Liver (tissue), 9 donors: ENCODE measurements around the gene TOP2A. TPM values are rescaled to one million over a fixed set of nuclear protein-coding genes. Genes with fewer than 3 reads are reported as not detected.
A peak's percentile ranks its signal among the peaks of the same experiment; 100 is the strongest.

Experiments
- DNase-seq: peaks from one replicate; pipeline ENCODE4 v3.0.0-alpha.2; 2017; ENCODE audit warnings: low spot score
- H3K27ac ChIP-seq, 2 donors: one replicate each; pipeline ENCODE4 v1.7.0; 2013; ENCODE audit warnings: inconsistent platforms in 2 of 2, low read length in 2 of 2, control low read depth in 1 of 2, low read depth in 1 of 2, mild to moderate bottlenecking in 1 of 2
- H3K27me3 ChIP-seq, 4 donors: one replicate each; pipeline versions ENCODE4 v1.6.1 to v1.7.0; 2013; ENCODE audit warnings: low read length in 3 of 4, inconsistent platforms in 1 of 4, mild to moderate bottlenecking in 1 of 4, moderate library complexity in 1 of 4; ENCODE audit not compliant: control insufficient read depth in 4 of 4, insufficient read depth in 4 of 4
- H3K36me3 ChIP-seq, 4 donors: one replicate each; pipeline versions ENCODE4 v1.6.1 to v1.7.0; 2013; ENCODE audit warnings: low read length in 3 of 4, mild to moderate bottlenecking in 3 of 4, low read depth in 1 of 4, moderate library complexity in 1 of 4; ENCODE audit not compliant: control insufficient read depth in 4 of 4, insufficient read depth in 3 of 4
- H3K4me1 ChIP-seq, 4 donors: one replicate each; pipeline versions ENCODE4 v1.6.1 to v1.7.0; 2013; ENCODE audit warnings: low read length in 3 of 4, mild to moderate bottlenecking in 3 of 4, moderate library complexity in 1 of 4; ENCODE audit not compliant: control insufficient read depth in 4 of 4, insufficient read depth in 4 of 4
- H3K4me3 ChIP-seq, 3 donors: one replicate each; pipeline versions ENCODE4 v1.6.1 to v1.7.0; 2013; ENCODE audit warnings: low read length in 3 of 3, control low read depth in 1 of 3, low read depth in 1 of 3, mild to moderate bottlenecking in 1 of 3
- H3K9ac ChIP-seq, 2 donors: one replicate each; pipeline ENCODE4 v1.7.0; 2013; ENCODE audit warnings: low read length in 2 of 2, mild to moderate bottlenecking in 2 of 2, moderate library complexity in 2 of 2, control low read depth in 1 of 2, low read depth in 1 of 2
- H3K9me3 ChIP-seq, 4 donors: one replicate each; pipeline versions ENCODE4 v1.6.1 to v1.7.0; 2013; ENCODE audit warnings: low read length in 3 of 4; ENCODE audit not compliant: control insufficient read depth in 4 of 4
- ATF3 ChIP-seq: IDR thresholded peaks from 2 replicates; pipeline ENCODE4 v1.6.1; 2016; ENCODE audit warnings: antibody characterized with exemption
- CTCF ChIP-seq: fragments of 150-350 bp; IDR thresholded peaks from 2 replicates; pipeline ENCODE4 v1.5.1; 2017; ENCODE audit warnings: improper control_type of control experiment, low read depth, low read length; ENCODE audit not compliant: missing input control
- EGR1 ChIP-seq, 2 donors: IDR thresholded peaks; 2 replicates each; pipeline ENCODE4 v1.6.1; 2016 to 2018; ENCODE audit warnings: antibody characterized with exemption in 2 of 2, low read depth in 2 of 2
- FOXA1 ChIP-seq: IDR thresholded peaks from 2 replicates; pipeline ENCODE4 v1.6.1; 2016; ENCODE audit warnings: antibody characterized with exemption
- FOXA2 ChIP-seq: IDR thresholded peaks from 2 replicates; pipeline ENCODE4 v1.6.1; 2016; ENCODE audit warnings: antibody characterized with exemption
- GABPA ChIP-seq, 2 donors: IDR thresholded peaks in 1 of 2; conservative IDR thresholded peaks in 1 of 2; 2 replicates each; pipeline ENCODE4 v1.6.1; 2016; ENCODE audit warnings: antibody characterized with exemption in 2 of 2, mild to moderate bottlenecking in 1 of 2, moderate library complexity in 1 of 2
- HNF4A ChIP-seq, 2 donors: conservative IDR thresholded peaks; 2 replicates each; pipeline ENCODE4 v1.6.1; 2016; ENCODE audit warnings: antibody characterized with exemption in 2 of 2, mild to moderate bottlenecking in 2 of 2
- HNF4G ChIP-seq: IDR thresholded peaks from 2 replicates; pipeline ENCODE4 v1.6.1; 2016; ENCODE audit warnings: antibody characterized with exemption
- JUND ChIP-seq, 2 donors: IDR thresholded peaks; 2 replicates each; pipeline ENCODE4 v1.6.1; 2016; ENCODE audit warnings: antibody characterized with exemption in 2 of 2
- MAX ChIP-seq: IDR thresholded peaks from 2 replicates; pipeline ENCODE4 v1.6.1; 2016; ENCODE audit warnings: antibody characterized with exemption
- NR2F2 ChIP-seq: IDR thresholded peaks from 2 replicates; pipeline ENCODE4 v1.6.1; 2016; ENCODE audit warnings: antibody characterized with exemption
- RAD21 ChIP-seq, 2 donors: IDR thresholded peaks; 2 replicates each; pipeline ENCODE4 v1.6.1; 2016; ENCODE audit warnings: antibody characterized with exemption in 2 of 2, mild to moderate bottlenecking in 2 of 2
- REST ChIP-seq: IDR thresholded peaks from 2 replicates; pipeline ENCODE4 v1.6.1; 2016; ENCODE audit warnings: antibody characterized with exemption, mild to moderate bottlenecking
- RXRA ChIP-seq, 2 donors: IDR thresholded peaks; 2 replicates each; pipeline ENCODE4 v1.6.1; 2017 to 2018; ENCODE audit warnings: antibody characterized with exemption in 2 of 2, mild to moderate bottlenecking in 1 of 2
- SP1 ChIP-seq: IDR thresholded peaks from 2 replicates; pipeline ENCODE4 v1.6.1; 2018; ENCODE audit warnings: antibody characterized with exemption, mild to moderate bottlenecking
- TAF1 ChIP-seq: conservative IDR thresholded peaks from 2 replicates; pipeline ENCODE4 v1.6.1; 2016; ENCODE audit warnings: antibody characterized with exemption, mild to moderate bottlenecking
- YY1 ChIP-seq: IDR thresholded peaks from 2 replicates; pipeline ENCODE4 v1.6.1; 2016; ENCODE audit warnings: antibody characterized with exemption, mild to moderate bottlenecking
- ZBTB33 ChIP-seq: IDR thresholded peaks from 2 replicates; pipeline ENCODE4 v1.6.1; 2016; ENCODE audit warnings: antibody characterized with exemption
- WGBS: extraction: QIAGEN DNeasy Blood & Tissue Kit; methylation state at CpG from one replicate; pipeline ENCODE4 v1.1.7; 2013; 5-methylcytosine and 5-hydroxymethylcytosine counted together
- polyA plus RNA-seq, 2 donors: library from polyadenylated mRNA; stranded (reverse) in 1 of 2; unstranded in 1 of 2; fragments of 200-250 nt in 1 of 2; fragments of >200 nt in 1 of 2; fragmentation: Nextera tagmentation in 1 of 2; extraction: Ambion mirVana in 1 of 2; gene quantifications; one replicate each; pipeline versions ENCODE4 v1.2.1 to v1.2.3, GENCODE V29; 2013 to 2015
- total RNA-seq, 2 donors: library from RNA; depleted of rRNA; stranded (reverse); fragments of >200 nt; gene quantifications; one replicate each; pipeline ENCODE4 v1.2.3, GENCODE V29; 2014
- donor health status: healthy.
- donor health status: healthy.
- donor health status: healthy.
- donor health status: healthy.
- donor health status: healthy.

Gene TOP2A
- total and polyA plus RNA-seq, 4 donors: 0.08 to 102 (median 3.6) TPM

GRCh38 chr17:40342504-40343218 is 75.0 kb downstream of the TOP2A start:
- H3K36me3 ChIP-seq: no peaks in the 10 kb centered on the region
- H3K4me1 ChIP-seq: peaks cover 22 to 82% (median 58%) of the 10 kb centered on the region in 4 donors
- H3K9me3 ChIP-seq: no peaks in the 10 kb centered on the region
- DNase-seq: peak; percentile 38
- peak overlapping the region; percentile 97 to 99 for H3K27ac ChIP-seq
- H3K27me3 ChIP-seq: no peaks in the 10 kb centered on the region
- H3K9ac ChIP-seq: peak overlapping the region; percentile 78 to 89
- 3% methylated on average over 38 of the region's 38 CpGs for WGBS
- peak in 1 of 2 donors; percentile 12 for TF ChIP-seq RXRA (IDR thresholded peaks at IDR 0.05)
- peak; percentile 29 to 35 for TF ChIP-seq HNF4A (conservative IDR thresholded peaks at IDR 0.05)
- TF ChIP-seq FOXA1: no peak
- H3K4me3 ChIP-seq: peak overlapping the region; percentile 83 to 95 (median 89)

GRCh38 chr17:40341808-40342503 is 75.7 kb downstream of the TOP2A start:
- no peaks in the 10 kb centered on the region for H3K27me3 ChIP-seq
- H3K36me3 ChIP-seq: no peaks in the 10 kb centered on the region
- 1% methylated on average over 55 of the region's 55 CpGs for WGBS
- DNase-seq: peak; percentile 79
- no peaks in the 10 kb centered on the region for H3K9me3 ChIP-seq
- peak overlapping the region; percentile 78 to 89 for H3K9ac ChIP-seq
- TF ChIP-seq EGR1 (IDR thresholded peaks at IDR 0.05; ENCODE audit: low read depth in 2 of 2): peak; percentile 6 to 31
- TF ChIP-seq ATF3: no peak
- no peak for TF ChIP-seq ZBTB33
- TF ChIP-seq NR2F2: peak; percentile 38
- TF ChIP-seq SP1: no peak
- no peak for TF ChIP-seq GABPA (IDR thresholded peaks at IDR 0.05 in 1 of 2, conservative IDR thresholded peaks at IDR 0.05 in 1 of 2)
- TF ChIP-seq FOXA1: no peak
- peak in 1 of 2 donors; percentile 36 for TF ChIP-seq RXRA (IDR thresholded peaks at IDR 0.05)
- TF ChIP-seq YY1: no peak
- TF ChIP-seq HNF4G: no peak
- TF ChIP-seq CTCF: no peak
- TF ChIP-seq REST: no peak
- TF ChIP-seq HNF4A (conservative IDR thresholded peaks at IDR 0.05): peak in 1 of 2 donors; percentile 12
- peak; percentile 10 for TF ChIP-seq MAX
- no peak for TF ChIP-seq JUND (IDR thresholded peaks at IDR 0.05)
- no peak for TF ChIP-seq RAD21 (IDR thresholded peaks at IDR 0.05)
- TF ChIP-seq FOXA2: no peak
- no peak for TF ChIP-seq TAF1
- peak overlapping the region; percentile 83 to 95 (median 89) for H3K4me3 ChIP-seq
- H3K27ac ChIP-seq: peak overlapping the region; percentile 97 to 99
- H3K4me1 ChIP-seq: peaks cover 18 to 82% (median 54%) of the 10 kb centered on the region in 4 donors
